Natural killer cell (primary cell): ENCODE data around the gene RFX2. TPM values are rescaled to one million over a fixed set of nuclear protein-coding genes. Genes with fewer than 3 reads are reported as not detected.

Source experiments
- ATAC-seq, 3 donors: fragments of 150-1000 bp in 2 of 3; fragments of 200-7000 bp in 1 of 3; cut with Tn5 transposase; 1 replicate in 1 of 3; 2 replicates in 2 of 3; pipeline ENCODE4 v1.10.0; 2021; ENCODE audit warnings: mild to moderate bottlenecking in 2 of 3, moderate library complexity in 2 of 3
- DNase-seq, 2 donors: peaks; one replicate each; pipeline versions ENCODE4 v3.0.0 to v3.0.0-alpha.2; 2013 to 2021; ENCODE audit warnings: mixed read lengths in 1 of 2
- H3K27ac ChIP-seq: one replicate; pipeline ENCODE4 v1.5.1; 2013; ENCODE audit warnings: mild to moderate bottlenecking, low read length
- H3K27me3 ChIP-seq: one replicate; pipeline ENCODE4 v1.6.1; 2013; ENCODE audit warnings: low read length; ENCODE audit not compliant: control insufficient read depth, insufficient read depth
- H3K36me3 ChIP-seq: one replicate; pipeline ENCODE4 v1.6.1; 2013; ENCODE audit warnings: low read length; ENCODE audit not compliant: control insufficient read depth, insufficient read depth
- H3K4me1 ChIP-seq: one replicate; pipeline ENCODE4 v1.6.1; 2013; ENCODE audit warnings: low read length; ENCODE audit not compliant: control insufficient read depth, insufficient read depth
- H3K4me3 ChIP-seq: one replicate; pipeline ENCODE4 v1.5.1; 2013; ENCODE audit warnings: low read length
- H3K9me3 ChIP-seq: one replicate; pipeline ENCODE4 v1.6.1; 2013; ENCODE audit warnings: low read length; ENCODE audit not compliant: control insufficient read depth, insufficient read depth
- H3K27ac Mint-ChIP-seq, 2 donors: one replicate each; pipeline ENCODE4 v1.8.0; 2022; ENCODE audit warnings: mild to moderate bottlenecking in 2 of 2, mixed read lengths in 2 of 2, moderate library complexity in 1 of 2
- H3K27me3 Mint-ChIP-seq, 2 donors: one replicate each; pipeline ENCODE4 v1.8.0; 2022; ENCODE audit warnings: low read depth in 2 of 2, mixed read lengths in 2 of 2
- H3K36me3 Mint-ChIP-seq: one replicate; pipeline ENCODE4 v1.8.0; 2022; ENCODE audit warnings: mixed read lengths
- H3K4me1 Mint-ChIP-seq, 2 donors: one replicate each; pipeline ENCODE4 v1.8.0; 2022; ENCODE audit warnings: mixed read lengths in 2 of 2
- H3K4me3 Mint-ChIP-seq: one replicate; pipeline ENCODE4 v1.8.0; 2022; ENCODE audit warnings: mild to moderate bottlenecking, moderate library complexity, mixed read lengths
- H3K9me3 Mint-ChIP-seq, 2 donors: one replicate each; pipeline ENCODE4 v1.8.0; 2022; ENCODE audit warnings: mixed read lengths in 2 of 2
- WGBS: methylation state at CpG from one replicate; pipeline ENCODE4 v1.1.7; 2013; ENCODE audit warnings: missing lambda C conversion rate; ENCODE audit not compliant: insufficient coverage; 5-methylcytosine and 5-hydroxymethylcytosine counted together
- intact Hi-C: fragments of 100-400 bp; cut with micrococcal nuclease; formaldehyde crosslinking; loops from one replicate; pipeline ENCODE4 v1.14.2; 2022
- total RNA-seq, 4 donors: library from RNA; stranded (reverse); fragments of 120-200 nt in 1 of 4; gene quantifications; one replicate each; pipeline versions ENCODE4 v1.2.3 to v1.2.4, GENCODE V29; 2013 to 2022
- TF ChIP-seq, protein P1 (sequence below): fragments of 200-600 bp; IDR thresholded peaks from one replicate; pipeline ENCODE4 v1.8.0; 2022; ENCODE audit warnings: antibody characterized with exemption

RFX2 gene
- total RNA-seq, 3 donors from 2014 or later (not counting 1 experiment from before 2014, with no cell fraction given): 2.4 to 4.6 (median 4.1) TPM

DNA sequence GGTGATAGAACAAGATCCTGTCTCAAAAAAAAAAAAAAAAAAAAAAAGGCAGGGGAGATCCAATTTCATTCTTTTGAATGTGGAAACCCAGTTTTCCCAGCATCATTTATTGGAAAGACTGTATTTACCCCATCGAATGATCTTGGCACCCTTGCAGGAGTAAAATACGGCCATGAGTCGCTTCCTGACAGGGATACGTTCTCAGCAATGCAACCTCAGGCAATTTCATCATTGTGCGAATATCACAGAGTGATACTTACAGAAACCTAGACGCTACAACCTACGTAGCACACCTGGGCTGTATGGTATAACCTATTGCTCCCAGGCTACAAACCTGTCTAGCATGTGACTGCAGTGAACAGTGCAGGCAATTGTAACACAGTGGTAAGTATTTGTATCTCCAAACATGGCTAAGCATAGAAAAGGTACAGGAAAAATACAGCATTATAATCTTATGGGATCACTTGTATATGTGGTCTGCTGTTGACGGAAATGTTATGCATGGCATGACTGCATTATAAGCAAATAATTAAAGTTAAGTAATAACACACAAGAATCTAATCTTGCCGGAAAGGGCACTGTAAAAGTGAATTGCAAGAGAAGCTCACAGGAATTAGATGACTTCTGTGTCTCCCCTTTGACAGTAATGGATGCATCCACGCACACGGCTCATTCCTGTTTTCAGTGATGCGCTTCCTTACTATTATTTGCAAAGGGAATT lies 24.1 kb downstream of the RFX2 start:
- H3K27me3 ChIP-seq: no peaks in the 10 kb centered on the region
- peaks cover 22% of the 10 kb centered on the region for H3K4me1 ChIP-seq
- Mint-ChIP-seq H3K4me3 (peak overlapping the region; percentile 71), H3K27me3 (peaks cover 32 to 34% of the 10 kb centered on the region in 2 donors), H3K4me1 (peaks cover 21 to 22% of the 10 kb centered on the region in 2 donors), H3K27ac (peak overlapping the region in 1 of 2 donors; percentile 71), H3K9me3 (no peaks in the 10 kb centered on the region), H3K36me3 (no peaks in the 10 kb centered on the region)
- 93% methylated on average over 12 of the region's 12 CpGs for WGBS
- H3K4me3 ChIP-seq: no peak overlapping the region
- DNase-seq (no peak), ATAC-seq (no peak)
- H3K36me3 ChIP-seq: no peaks in the 10 kb centered on the region
- no peak overlapping the region for H3K27ac ChIP-seq
- TF ChIP-seq, protein P1, sequence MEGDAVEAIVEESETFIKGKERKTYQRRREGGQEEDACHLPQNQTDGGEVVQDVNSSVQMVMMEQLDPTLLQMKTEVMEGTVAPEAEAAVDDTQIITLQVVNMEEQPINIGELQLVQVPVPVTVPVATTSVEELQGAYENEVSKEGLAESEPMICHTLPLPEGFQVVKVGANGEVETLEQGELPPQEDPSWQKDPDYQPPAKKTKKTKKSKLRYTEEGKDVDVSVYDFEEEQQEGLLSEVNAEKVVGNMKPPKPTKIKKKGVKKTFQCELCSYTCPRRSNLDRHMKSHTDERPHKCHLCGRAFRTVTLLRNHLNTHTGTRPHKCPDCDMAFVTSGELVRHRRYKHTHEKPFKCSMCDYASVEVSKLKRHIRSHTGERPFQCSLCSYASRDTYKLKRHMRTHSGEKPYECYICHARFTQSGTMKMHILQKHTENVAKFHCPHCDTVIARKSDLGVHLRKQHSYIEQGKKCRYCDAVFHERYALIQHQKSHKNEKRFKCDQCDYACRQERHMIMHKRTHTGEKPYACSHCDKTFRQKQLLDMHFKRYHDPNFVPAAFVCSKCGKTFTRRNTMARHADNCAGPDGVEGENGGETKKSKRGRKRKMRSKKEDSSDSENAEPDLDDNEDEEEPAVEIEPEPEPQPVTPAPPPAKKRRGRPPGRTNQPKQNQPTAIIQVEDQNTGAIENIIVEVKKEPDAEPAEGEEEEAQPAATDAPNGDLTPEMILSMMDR: no peak
- intact Hi-C loops: no loop called here
- no peaks in the 10 kb centered on the region for H3K9me3 ChIP-seq

DNA sequence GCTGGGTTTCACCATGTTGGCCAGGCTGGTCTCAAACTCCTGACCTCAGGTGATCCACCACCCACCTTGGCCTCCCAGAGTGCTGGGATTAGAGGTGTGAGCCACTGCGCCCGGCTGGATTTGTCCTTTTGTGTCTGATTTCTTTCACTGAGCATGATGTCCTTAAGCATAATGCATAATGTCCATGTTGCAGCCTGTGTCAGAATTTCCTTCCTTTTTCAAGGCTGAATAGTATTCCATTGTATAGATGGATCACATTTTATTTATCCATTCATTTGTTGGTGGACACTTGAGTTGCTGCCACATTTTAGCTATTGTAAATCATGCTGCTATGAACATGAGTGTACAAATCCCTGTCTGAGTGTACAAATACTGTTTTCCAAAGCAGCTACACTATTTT lies 25.5 kb downstream of the RFX2 start:
- peaks cover 21 to 22% of the 10 kb centered on the region in 2 donors for H3K4me1 Mint-ChIP-seq
- H3K36me3 Mint-ChIP-seq: no peaks in the 10 kb centered on the region
- H3K27ac ChIP-seq: no peak overlapping the region
- no peak overlapping the region for H3K4me3 ChIP-seq
- no peaks in the 10 kb centered on the region for H3K36me3 ChIP-seq
- 96% methylated on average over 2 of the region's 2 CpGs for WGBS
- TF ChIP-seq, protein P1: no peak
- H3K4me3 Mint-ChIP-seq: no peak overlapping the region
- no peaks in the 10 kb centered on the region for H3K27me3 ChIP-seq
- intact Hi-C loops: no loop called here
- no peaks in the 10 kb centered on the region for H3K9me3 ChIP-seq
- no peaks in the 10 kb centered on the region for H3K9me3 Mint-ChIP-seq
- ATAC-seq (no peak), DNase-seq (no peak)
- H3K4me1 ChIP-seq: peaks cover 22% of the 10 kb centered on the region
- no peak overlapping the region for H3K27ac Mint-ChIP-seq
- H3K27me3 Mint-ChIP-seq: peaks cover 25 to 27% of the 10 kb centered on the region in 2 donors

DNA sequence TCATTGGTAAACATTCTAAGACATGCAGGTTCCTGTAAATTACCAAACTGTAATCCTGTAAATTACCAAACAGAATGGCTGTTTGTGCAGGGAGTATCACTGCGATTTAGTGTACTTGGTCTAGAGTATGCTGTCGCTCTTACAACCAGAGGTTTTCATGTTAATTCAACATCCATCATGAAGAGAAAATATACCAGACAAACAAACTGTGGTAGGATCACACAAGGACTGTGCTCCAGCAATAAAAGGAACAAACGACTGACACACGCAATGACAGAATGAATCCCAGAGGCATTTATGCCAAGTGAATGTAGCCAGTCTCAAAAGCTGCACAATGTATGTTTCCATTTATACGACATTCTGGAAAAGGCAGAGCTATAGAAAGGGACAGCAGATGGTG lies 31.2 kb downstream of the RFX2 start:
- Mint-ChIP-seq H3K36me3 (no peaks in the 10 kb centered on the region), H3K4me3 (no peak overlapping the region), H3K27me3 (peaks cover 2 to 9% of the 10 kb centered on the region in 2 donors), H3K4me1 (no peaks in the 10 kb centered on the region), H3K27ac (no peak overlapping the region), H3K9me3 (no peaks in the 10 kb centered on the region)
- Histone ChIP-seq H3K27ac (no peak overlapping the region), H3K9me3 (no peaks in the 10 kb centered on the region), H3K4me3 (no peak overlapping the region), H3K36me3 (no peaks in the 10 kb centered on the region), H3K4me1 (no peaks in the 10 kb centered on the region), H3K27me3 (no peaks in the 10 kb centered on the region)
- 97% methylated on average over 5 of the region's 5 CpGs for WGBS
- no peak for DNase-seq
- intact Hi-C loops: no loop called here
- TF ChIP-seq, protein P1: no peak
- ATAC-seq: no peak

DNA sequence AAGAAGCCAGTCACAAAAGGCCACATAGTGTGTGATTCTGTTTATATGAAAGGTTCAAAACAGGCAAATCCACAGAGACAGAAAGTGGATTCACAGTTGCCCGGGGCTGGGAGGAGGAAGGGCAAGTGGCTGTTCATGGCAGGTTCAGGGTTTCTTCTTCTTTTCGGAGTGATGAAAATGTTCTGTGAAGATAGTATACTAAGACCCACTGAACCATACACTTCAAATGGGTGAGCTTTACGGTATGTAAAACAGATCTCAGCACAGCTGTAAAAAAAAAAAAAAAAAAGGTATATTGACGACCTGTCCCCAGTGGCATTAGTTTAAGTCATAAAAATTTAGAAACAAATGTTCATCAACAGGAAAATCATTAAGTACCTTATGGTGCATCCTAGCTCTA lies 32.2 kb downstream of the RFX2 start:
- 84% methylated on average over 2 of the region's 4 CpGs for WGBS
- TF ChIP-seq, protein P1: no peak
- Mint-ChIP-seq H3K27ac (no peak overlapping the region), H3K9me3 (no peaks in the 10 kb centered on the region), H3K36me3 (no peaks in the 10 kb centered on the region), H3K27me3 (peaks cover 2 to 9% of the 10 kb centered on the region in 2 donors), H3K4me1 (no peaks in the 10 kb centered on the region), H3K4me3 (no peak overlapping the region)
- ATAC-seq (no peak), DNase-seq (no peak)
- Histone ChIP-seq H3K36me3 (no peaks in the 10 kb centered on the region), H3K9me3 (no peaks in the 10 kb centered on the region), H3K27me3 (no peaks in the 10 kb centered on the region), H3K4me1 (no peaks in the 10 kb centered on the region), H3K4me3 (no peak overlapping the region), H3K27ac (no peak overlapping the region)
- intact Hi-C loops: no loop called here
